Caco-2 (cell line): ENCODE data around the gene GLI3. TPM values are rescaled to one million over a fixed set of nuclear protein-coding genes. Genes with fewer than 3 reads are reported as not detected.

Source experiments
- BruUV-seq: library from RNA; stranded (reverse); fragments of 400-500 nt; replicated peaks from 2 replicates; lab custom pipeline; 2021; lab: Mats Ljungman, UMichigan
- CTCF ChIA-PET: fragments of 300-600 bp; sonication (Branson Sonifier 250); formaldehyde crosslinking; loops from one replicate; lab custom pipeline; 2022; ENCODE audit warnings: antibody characterized with exemption; lab: Charles Lee
- POLR2A ChIA-PET: fragments of 300-600 bp; sonication (Branson Sonifier 250); formaldehyde crosslinking; loops from one replicate; lab custom pipeline; 2022; ENCODE audit warnings: antibody characterized with exemption; lab: Charles Lee
- DNase-seq, 2 experiments: peaks; one replicate each; pipeline versions ENCODE4 v3.0.0 to v3.0.0-alpha.2; 2020 to 2022
- H3K27me3 ChIP-seq: replicated peaks from 2 replicates; pipeline ENCODE4 v1.6.0; 2011; ENCODE audit warnings: low read length; ENCODE audit not compliant: control insufficient read depth, insufficient read depth
- H3K36me3 ChIP-seq: 2 replicates; pipeline ENCODE4 v1.5.1; 2011; ENCODE audit warnings: low read length; ENCODE audit not compliant: control insufficient read depth, insufficient read depth
- H3K4me1 ChIP-seq: fragments of 250-450 bp; sonication (Bioruptor Pico); 2 replicates; pipeline ENCODE4 v1.5.1; 2020; ENCODE audit warnings: mild to moderate bottlenecking
- H3K4me3 ChIP-seq: 2 replicates; pipeline ENCODE4 v1.5.1; 2011; ENCODE audit warnings: low read depth, mild to moderate bottlenecking, control low read depth, low read length
- H3K9me3 ChIP-seq: fragments of 250-450 bp; sonication (Bioruptor Pico); 2 replicates; pipeline ENCODE4 v1.5.1; 2020; ENCODE audit warnings: mild to moderate bottlenecking, moderate library complexity
- H3K27ac Mint-ChIP-seq: one replicate; pipeline ENCODE4 v1.8.0; 2022; ENCODE audit warnings: mixed read lengths; ENCODE audit not compliant: unreplicated experiment
- H3K27me3 Mint-ChIP-seq: one replicate; pipeline ENCODE4 v1.8.0; 2022; ENCODE audit warnings: mixed read lengths; ENCODE audit not compliant: insufficient read depth, unreplicated experiment
- H3K36me3 Mint-ChIP-seq: one replicate; pipeline ENCODE4 v1.8.0; 2022; ENCODE audit warnings: mild to moderate bottlenecking, mixed read lengths; ENCODE audit not compliant: insufficient read depth, unreplicated experiment
- H3K4me1 Mint-ChIP-seq: one replicate; pipeline ENCODE4 v1.8.0; 2022; ENCODE audit warnings: low read depth, mixed read lengths; ENCODE audit not compliant: unreplicated experiment
- H3K4me3 Mint-ChIP-seq: one replicate; pipeline ENCODE4 v1.8.0; 2022; ENCODE audit warnings: mild to moderate bottlenecking, moderate library complexity, mixed read lengths; ENCODE audit not compliant: unreplicated experiment
- H3K9me3 Mint-ChIP-seq: one replicate; pipeline ENCODE4 v1.8.0; 2022; ENCODE audit warnings: mixed read lengths; ENCODE audit not compliant: unreplicated experiment
- CTCF ChIP-seq, 2 experiments: fragments of 200-600 bp in 1 of 2; IDR thresholded peaks; 1 replicate in 1 of 2; 2 replicates in 1 of 2; pipeline versions ENCODE4 v1.5.1 to v1.8.0; 2011 to 2022; ENCODE audit warnings: antibody characterized with exemption in 1 of 2, control low read depth in 1 of 2, inconsistent platforms in 1 of 2, low read depth in 1 of 2, low read length in 1 of 2, mild to moderate bottlenecking in 1 of 2, moderate library complexity in 1 of 2; ENCODE audit not compliant: insufficient read depth in 1 of 2, severe bottlenecking in 1 of 2, unreplicated experiment in 1 of 2
- intact Hi-C: fragments of 100-400 bp; cut with micrococcal nuclease; formaldehyde crosslinking; loops from one replicate; pipeline ENCODE4 v1.10.0; 2022; ENCODE audit not compliant: unreplicated experiment
- total RNA-seq: library from RNA; stranded (reverse); gene quantifications from 2 replicates; pipeline ENCODE4 v1.2.3, GENCODE V29; 2022

The GLI3 gene
- total RNA-seq, 1 experiment from 2014 or later, result 1.00 TPM

GRCh38 chr7:42045961-42046360 is 191.0 kb downstream of the GLI3 start:
- Mint-ChIP-seq H3K27me3 (peaks cover 27% of the 10 kb centered on the region), H3K4me3 (no peak overlapping the region), H3K36me3 (no peaks in the 10 kb centered on the region), H3K27ac (no peak overlapping the region), H3K4me1 (no peaks in the 10 kb centered on the region), H3K9me3 (no peaks in the 10 kb centered on the region)
- no TSS peak for BruUV-seq
- DNase-seq, result no peak
- ChIA-PET CTCF (no interaction called here), POLR2A (no interaction called here)
- Histone ChIP-seq H3K9me3 (no peaks in the 10 kb centered on the region), H3K4me1 (no peaks in the 10 kb centered on the region), H3K36me3 (no peaks in the 10 kb centered on the region), H3K4me3 (no peak overlapping the region), H3K27me3 (no peaks in the 10 kb centered on the region)
- intact Hi-C loops, result no loop called here
- no peak for TF ChIP-seq CTCF (IDR thresholded peaks at IDR 0.05; ENCODE audit: insufficient read depth in 1 of 2, low read depth in 1 of 2, low read length in 1 of 2, severe bottlenecking in 1 of 2, unreplicated experiment in 1 of 2)

DNA sequence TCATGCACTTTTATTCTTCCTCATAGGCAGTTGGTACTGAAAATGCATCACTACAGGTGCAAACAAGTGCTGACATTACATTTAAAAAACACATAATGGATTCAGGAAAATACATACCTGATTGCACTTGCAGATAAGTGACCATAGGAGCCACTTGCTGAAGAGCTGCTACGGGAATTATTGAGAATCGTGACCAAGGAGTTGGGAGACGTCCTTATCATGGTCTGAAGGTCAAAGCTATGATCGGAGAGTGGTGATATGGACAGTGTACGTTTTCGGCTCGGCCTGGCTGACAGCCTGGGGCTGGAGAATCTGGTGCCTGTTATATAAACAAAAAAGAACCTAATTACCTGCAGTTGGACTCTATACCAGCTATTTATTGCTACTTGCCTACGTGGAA is 197.1 kb downstream of the GLI3 start:
- no peaks in the 10 kb centered on the region for H3K4me1 Mint-ChIP-seq
- H3K36me3 ChIP-seq, result no peaks in the 10 kb centered on the region
- ChIA-PET CTCF (interaction anchor here (0.7 kb wide), 1 partner anchor 804 kb away, joined by 3 read pairs; no protein-coding TSS in a partner anchor), POLR2A (no interaction called here)
- H3K27me3 ChIP-seq, result no peaks in the 10 kb centered on the region
- TF ChIP-seq CTCF (IDR thresholded peaks at IDR 0.05; ENCODE audit: insufficient read depth in 1 of 2, low read depth in 1 of 2, low read length in 1 of 2, severe bottlenecking in 1 of 2, unreplicated experiment in 1 of 2), result no peak
- H3K27ac Mint-ChIP-seq, result no peak overlapping the region
- no peak overlapping the region for H3K4me3 Mint-ChIP-seq
- DNase-seq, result no peak
- no peaks in the 10 kb centered on the region for H3K36me3 Mint-ChIP-seq
- H3K4me1 ChIP-seq, result no peaks in the 10 kb centered on the region
- no peaks in the 10 kb centered on the region for H3K9me3 ChIP-seq
- H3K27me3 Mint-ChIP-seq, result peaks cover 21% of the 10 kb centered on the region
- intact Hi-C loops, result no loop called here
- no peak overlapping the region for H3K4me3 ChIP-seq
- no TSS peak for BruUV-seq
- H3K9me3 Mint-ChIP-seq, result no peaks in the 10 kb centered on the region

GRCh38 chr7:42035210-42035609 is 201.8 kb downstream of the GLI3 start:
- no peaks in the 10 kb centered on the region for H3K27me3 ChIP-seq
- no peaks in the 10 kb centered on the region for H3K36me3 ChIP-seq
- H3K4me1 ChIP-seq, result no peaks in the 10 kb centered on the region
- no peak overlapping the region for H3K4me3 ChIP-seq
- Mint-ChIP-seq H3K27ac (no peak overlapping the region), H3K4me1 (no peaks in the 10 kb centered on the region), H3K36me3 (no peaks in the 10 kb centered on the region), H3K27me3 (peaks cover 27% of the 10 kb centered on the region), H3K4me3 (no peak overlapping the region), H3K9me3 (no peaks in the 10 kb centered on the region)
- BruUV-seq, result no TSS peak
- CTCF ChIA-PET, result no interaction called here
- no peak for DNase-seq
- intact Hi-C loops, result no loop called here
- H3K9me3 ChIP-seq, result no peaks in the 10 kb centered on the region
- TF ChIP-seq CTCF (IDR thresholded peaks at IDR 0.05; ENCODE audit: insufficient read depth in 1 of 2, low read depth in 1 of 2, low read length in 1 of 2, severe bottlenecking in 1 of 2, unreplicated experiment in 1 of 2), result no peak
- POLR2A ChIA-PET, result no interaction called here
